Measurements from ENCODE around the gene LPCAT4. TPM values are rescaled to one million over a fixed set of nuclear protein-coding genes. Genes with fewer than 3 reads are reported as not detected.

Gene LPCAT4

Small RNAs within 50 kb of the gene (small RNA-seq; reads per million reads assigned to genes)
- gene MIR1233-1 (ENCODE audit: insufficient read depth), result not detected
- not detected for gene RF00019 (ENCODE audit: insufficient read depth)

Measured in mesendoderm (in vitro differentiated cells).